WERI-Rb-1 (cell line): ENCODE data around the gene SYNE2.

Source experiments
- DNase-seq: peaks from one replicate; pipeline ENCODE4 v3.0.0-alpha.2; 2020
- H3K27ac ChIP-seq: fragments of 250-450 bp; sonication (Bioruptor Pico); 2 replicates; pipeline ENCODE4 v1.5.1; 2020; ENCODE audit warnings: mild to moderate bottlenecking, moderate library complexity
- H3K27me3 ChIP-seq: fragments of 250-450 bp; sonication (Bioruptor Pico); 2 replicates; pipeline ENCODE4 v1.5.1; 2021; ENCODE audit warnings: mild to moderate bottlenecking, low read depth, moderate library complexity; ENCODE audit not compliant: insufficient read depth, severe bottlenecking
- H3K36me3 ChIP-seq: fragments of 250-450 bp; sonication (Bioruptor Pico); 2 replicates; pipeline ENCODE4 v1.5.1; 2020; ENCODE audit warnings: mild to moderate bottlenecking, moderate library complexity
- H3K4me3 ChIP-seq: 2 replicates; pipeline ENCODE4 v1.5.1; 2011; ENCODE audit warnings: low read depth, mild to moderate bottlenecking, control low read depth, low read length
- H3K9me3 ChIP-seq: fragments of 250-450 bp; sonication (Bioruptor Pico); 2 replicates; pipeline ENCODE4 v1.5.1; 2021; ENCODE audit warnings: mild to moderate bottlenecking, moderate library complexity; ENCODE audit not compliant: severe bottlenecking
- CTCF ChIP-seq: IDR thresholded peaks from 2 replicates; pipeline ENCODE4 v1.5.1; 2011; ENCODE audit warnings: low read depth, mild to moderate bottlenecking, control low read depth, inconsistent platforms, low read length

Gene SYNE2

GRCh38 chr14:63992858-63993257, 140.1 kb downstream of the SYNE2 start:
- H3K36me3 ChIP-seq, result peaks cover 50% of the 10 kb centered on the region
- H3K27me3 ChIP-seq, result no peaks in the 10 kb centered on the region
- TF ChIP-seq CTCF, result no peak
- no peaks in the 10 kb centered on the region for H3K9me3 ChIP-seq
- H3K27ac ChIP-seq, result no peak overlapping the region
- no peak overlapping the region for H3K4me3 ChIP-seq
- DNase-seq, result no peak

- Histone ChIP-seq H3K27me3 (no peaks in the 10 kb centered on the region), H3K27ac (no peak overlapping the region), H3K9me3 (no peaks in the 10 kb centered on the region), H3K4me3 (no peak overlapping the region), H3K36me3 (peaks cover 60% of the 10 kb centered on the region)
- no peak for TF ChIP-seq CTCF
- DNase-seq, result no peak
Observed at GRCh38 chr14:63993992-63994391, 141.2 kb downstream of the SYNE2 start.

GRCh38 chr14:63995285-63995684, 142.5 kb downstream of the SYNE2 start:
- TF ChIP-seq CTCF, result no peak
- Histone ChIP-seq H3K9me3 (no peaks in the 10 kb centered on the region), H3K36me3 (peaks cover 73% of the 10 kb centered on the region), H3K27ac (no peak overlapping the region), H3K27me3 (no peaks in the 10 kb centered on the region), H3K4me3 (no peak overlapping the region)
- DNase-seq, result no peak

GRCh38 chr14:63996016-63996415, 143.2 kb downstream of the SYNE2 start:
- Histone ChIP-seq H3K36me3 (peaks cover 76% of the 10 kb centered on the region), H3K9me3 (no peaks in the 10 kb centered on the region), H3K27ac (no peak overlapping the region), H3K4me3 (no peak overlapping the region), H3K27me3 (no peaks in the 10 kb centered on the region)
- DNase-seq, result no peak
- no peak for TF ChIP-seq CTCF

- H3K4me3 ChIP-seq, result no peak overlapping the region
- H3K27ac ChIP-seq, result no peak overlapping the region
- H3K9me3 ChIP-seq, result no peaks in the 10 kb centered on the region
- TF ChIP-seq CTCF, result no peak
- no peak for DNase-seq
- peaks cover 69% of the 10 kb centered on the region for H3K36me3 ChIP-seq
- H3K27me3 ChIP-seq, result no peaks in the 10 kb centered on the region
Observed at GRCh38 chr14:63996625-63997220, 143.9 kb downstream of the SYNE2 start.

GRCh38 chr14:64000749-64001148, 147.9 kb downstream of the SYNE2 start:
- Histone ChIP-seq H3K36me3 (peaks cover 59% of the 10 kb centered on the region), H3K4me3 (no peak overlapping the region), H3K27ac (no peak overlapping the region), H3K27me3 (no peaks in the 10 kb centered on the region), H3K9me3 (no peaks in the 10 kb centered on the region)
- TF ChIP-seq CTCF, result no peak
- DNase-seq, result no peak
